OCI-LY7 (cell line): ENCODE measurements around the gene CTNNA3. TPM values are rescaled to one million over a fixed set of nuclear protein-coding genes. Genes with fewer than 3 reads are reported as not detected.

Source experiments
- BruUV-seq: library from RNA; stranded (reverse); fragments of 400-500 nt; replicated peaks from 2 replicates; lab custom pipeline; 2021; lab: Mats Ljungman, UMichigan
- CTCF ChIA-PET: fragments of 300-600 bp; sonication (Branson Sonifier 250); formaldehyde crosslinking; loops from one replicate; lab custom pipeline; 2022; ENCODE audit warnings: antibody characterized with exemption; ENCODE audit not compliant: unreplicated experiment; lab: Charles Lee
- POLR2A ChIA-PET: fragments of 300-600 bp; sonication (Branson Sonifier 250); formaldehyde crosslinking; loops from one replicate; lab custom pipeline; 2022; ENCODE audit warnings: antibody characterized with exemption; lab: Charles Lee
- DNase-seq: peaks from one replicate; pipeline ENCODE4 v3.0.0-alpha.2; 2015; ENCODE audit warnings: low spot score
- H2AFZ ChIP-seq: fragments of 200-600 bp; sonication (generic), shearing (Covaris generic); 2 replicates; pipeline ENCODE4 v1.6.1; 2014; ENCODE audit warnings: mild to moderate bottlenecking, antibody characterized with exemption, low read length, moderate library complexity
- H3K27ac ChIP-seq: fragments of 200-600 bp; sonication (generic); 2 replicates; pipeline ENCODE4 v1.5.1; 2014; ENCODE audit warnings: mixed run types, low read depth, mild to moderate bottlenecking, moderate library complexity, low read length, inconsistent platforms; ENCODE audit not compliant: poor library complexity, severe bottlenecking
- H3K36me3 ChIP-seq: fragments of 200-600 bp; sonication (generic); 2 replicates; pipeline ENCODE4 v1.6.1; 2014; ENCODE audit warnings: mild to moderate bottlenecking, antibody characterized with exemption, low read length, moderate library complexity, mixed read lengths; ENCODE audit not compliant: insufficient read depth
- H3K4me1 ChIP-seq: fragments of 200-600 bp; sonication (generic); 2 replicates; pipeline ENCODE4 v1.5.1; 2014; ENCODE audit warnings: mild to moderate bottlenecking, low read length; ENCODE audit not compliant: insufficient read depth, poor library complexity, severe bottlenecking
- H3K4me2 ChIP-seq: fragments of 200-600 bp; sonication (generic); 2 replicates; pipeline ENCODE4 v1.6.1; 2014; ENCODE audit warnings: mild to moderate bottlenecking, low read length
- H3K4me3 ChIP-seq: fragments of 200-600 bp; sonication (generic); 2 replicates; pipeline ENCODE4 v1.5.1; 2014; ENCODE audit warnings: mild to moderate bottlenecking, low read depth, low read length; ENCODE audit not compliant: poor library complexity, severe bottlenecking
- H3K79me2 ChIP-seq: fragments of 200-600 bp; sonication (generic); 2 replicates; pipeline ENCODE4 v1.6.1; 2016; ENCODE audit warnings: low read depth, mild to moderate bottlenecking, low read length, moderate library complexity, mixed read lengths; ENCODE audit not compliant: insufficient read depth
- H3K9me2 ChIP-seq: fragments of 200-600 bp; sonication (generic); 2 replicates; pipeline ENCODE4 v1.6.1; 2016; ENCODE audit warnings: mild to moderate bottlenecking, low read length, mixed read lengths; ENCODE audit not compliant: insufficient read depth
- H3K9me3 ChIP-seq: fragments of 200-600 bp; sonication (generic); 2 replicates; pipeline ENCODE4 v1.6.1; 2014; ENCODE audit warnings: mild to moderate bottlenecking, mixed run types, low read length, mixed read lengths
- H4K20me1 ChIP-seq: fragments of 200-600 bp; sonication (generic); 2 replicates; pipeline ENCODE4 v1.6.1; 2014; ENCODE audit warnings: mild to moderate bottlenecking, antibody characterized with exemption, low read length, moderate library complexity, mixed read lengths; ENCODE audit not compliant: insufficient read depth
- CTCF ChIP-seq: fragments of 200-600 bp; sonication (generic); conservative IDR thresholded peaks from 2 replicates; pipeline ENCODE4 v1.5.1; 2014; ENCODE audit warnings: mild to moderate bottlenecking, antibody characterized with exemption, low read length, moderate library complexity, mixed read lengths
- EZH2phosphoT487 ChIP-seq: fragments of 200-600 bp; sonication (generic); IDR thresholded peaks from 2 replicates; pipeline ENCODE4 v1.6.1; 2018; ENCODE audit warnings: low read depth, borderline replicate concordance, mild to moderate bottlenecking, mixed run types, antibody characterized with exemption, low read length, moderate library complexity, mixed read lengths
- intact Hi-C: fragments of 100-400 bp; cut with micrococcal nuclease; formaldehyde crosslinking; loops from one replicate; pipeline ENCODE4 v1.10.0; 2022; ENCODE audit not compliant: unreplicated experiment
- total RNA-seq, 2 experiments: library from RNA; depleted of rRNA in 1 of 2; stranded (reverse); fragments of >200 nt in 1 of 2; shearing (Covaris generic) in 1 of 2; gene quantifications; 2 replicates each; pipeline ENCODE4 v1.2.3, GENCODE V29; 2014 to 2022

The CTNNA3 gene
- total RNA-seq, 2 experiments from 2014 or later, result not detected

- ChIA-PET POLR2A (no interaction called here), CTCF (no interaction called here)
- Histone ChIP-seq H3K36me3 (no peaks in the 10 kb centered on the region), H3K9me3 (no peaks in the 10 kb centered on the region), H4K20me1 (no peaks in the 10 kb centered on the region), H3K79me2 (no peaks in the 10 kb centered on the region), H2AFZ (no peak overlapping the region), H3K4me2 (no peak overlapping the region), H3K4me3 (no peak overlapping the region), H3K4me1 (no peaks in the 10 kb centered on the region), H3K9me2 (no peaks in the 10 kb centered on the region), H3K27ac (no peak overlapping the region)
- TF ChIP-seq EZH2phosphoT487 (no peak), CTCF (no peak)
- intact Hi-C loops, result no loop called here
- no peak for DNase-seq
- BruUV-seq, result no TSS peak
These were observed 551.5 kb downstream of the CTNNA3 start for GRCh38 chr10:67144530-67144929.

- ChIA-PET CTCF (no interaction called here), POLR2A (no interaction called here)
- TF ChIP-seq EZH2phosphoT487 (no peak), CTCF (no peak)
- Histone ChIP-seq H3K9me3 (no peaks in the 10 kb centered on the region), H3K79me2 (no peaks in the 10 kb centered on the region), H3K4me3 (no peak overlapping the region), H3K4me1 (no peaks in the 10 kb centered on the region), H3K36me3 (no peaks in the 10 kb centered on the region), H3K27ac (no peak overlapping the region), H3K9me2 (no peaks in the 10 kb centered on the region), H3K4me2 (no peak overlapping the region), H4K20me1 (no peaks in the 10 kb centered on the region), H2AFZ (no peak overlapping the region)
- no peak for DNase-seq
- BruUV-seq, result no TSS peak
- intact Hi-C loops, result no loop called here
These were observed 554.7 kb downstream of the CTNNA3 start for GRCh38 chr10:67141300-67141699.

DNA sequence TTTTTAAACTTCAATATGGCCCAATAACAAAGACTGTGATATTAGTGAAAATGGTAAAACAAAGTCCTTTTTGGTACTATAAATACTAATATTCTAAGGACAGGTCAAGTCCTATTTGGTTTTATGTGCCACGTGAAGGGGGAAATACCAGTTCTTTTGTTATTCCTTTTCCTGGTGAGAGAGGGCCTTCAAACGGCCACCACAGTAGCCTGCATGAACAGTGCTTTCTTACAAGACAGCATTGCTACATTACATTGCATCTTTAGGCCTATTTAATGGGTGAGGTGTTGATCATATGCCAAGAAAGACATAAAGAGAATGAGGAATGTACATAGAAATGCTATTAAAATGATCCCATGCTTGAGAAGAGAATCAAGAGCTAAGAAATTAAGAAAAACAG, 555.4 kb downstream of the CTNNA3 start:
- Histone ChIP-seq H3K79me2 (no peaks in the 10 kb centered on the region), H2AFZ (no peak overlapping the region), H3K4me1 (no peaks in the 10 kb centered on the region), H3K27ac (no peak overlapping the region), H3K9me3 (no peaks in the 10 kb centered on the region), H3K9me2 (no peaks in the 10 kb centered on the region), H4K20me1 (no peaks in the 10 kb centered on the region), H3K36me3 (no peaks in the 10 kb centered on the region), H3K4me3 (no peak overlapping the region), H3K4me2 (no peak overlapping the region)
- POLR2A ChIA-PET, result no interaction called here
- no peak for TF ChIP-seq EZH2phosphoT487
- TF ChIP-seq CTCF, result no peak
- CTCF ChIA-PET, result no interaction called here
- intact Hi-C loops, result no loop called here
- no TSS peak for BruUV-seq
- DNase-seq, result no peak
